Measurements from ENCODE around the gene PALLD. TPM values are rescaled to one million over a fixed set of nuclear protein-coding genes. Genes with fewer than 3 reads are reported as not detected.

Gene PALLD
- total RNA-seq, 2 experiments from 2014 or later, result 0.49 to 0.78 TPM

GRCh38 chr4:168658751-168659150 lies 161.9 kb downstream of the PALLD start:
- no peaks in the 10 kb centered on the region for H3K36me3 Mint-ChIP-seq (ENCODE audit: low read depth)
- no peaks in the 10 kb centered on the region for H3K9me3 ChIP-seq (ENCODE audit: control insufficient read depth in 1 of 2, insufficient read depth in 1 of 2, low read length in 2 of 2)
- no peak for DNase-seq
- H3K36me3 ChIP-seq (ENCODE audit: insufficient read depth, low read length), result no peaks in the 10 kb centered on the region
- ATAC-seq (ENCODE audit: poor library complexity), result no peak
- H3K4me3 Mint-ChIP-seq, result no peak overlapping the region
- no peak overlapping the region for H3K27ac Mint-ChIP-seq
- POLR2A ChIA-PET, result no interaction called here
- no peak for TF ChIP-seq CTCF (IDR thresholded peaks at IDR 0.05)
- no peaks in the 10 kb centered on the region for H3K9me3 Mint-ChIP-seq
- no peak overlapping the region for H3K27ac ChIP-seq (ENCODE audit: low read depth in 1 of 2, low read length in 2 of 2)
- intact Hi-C loops (cut with DNase I, micrococcal nuclease), result no loop called here
- CTCF ChIA-PET, result no interaction called here
- H3K4me1 ChIP-seq (ENCODE audit: insufficient read depth, low read length), result no peaks in the 10 kb centered on the region
- H3K27me3 ChIP-seq (ENCODE audit: control insufficient read depth in 1 of 2, insufficient read depth in 2 of 2, low read length in 2 of 2), result peaks cover 2 to 5% of the 10 kb centered on the region in 2 experiments
- peaks cover 8% of the 10 kb centered on the region for H3K4me1 Mint-ChIP-seq (ENCODE audit: low read depth)
- peaks cover 20% of the 10 kb centered on the region for H3K27me3 Mint-ChIP-seq
- no peak overlapping the region for H3K4me3 ChIP-seq (ENCODE audit: low read length)

- peaks cover 2 to 5% of the 10 kb centered on the region in 2 experiments for H3K27me3 ChIP-seq (ENCODE audit: control insufficient read depth in 1 of 2, insufficient read depth in 2 of 2, low read length in 2 of 2)
- DNase-seq, result no peak
- no peaks in the 10 kb centered on the region for H3K36me3 ChIP-seq (ENCODE audit: insufficient read depth, low read length)
- Mint-ChIP-seq H3K27me3 (peaks cover 16% of the 10 kb centered on the region), H3K27ac (no peak overlapping the region), H3K4me1 (ENCODE audit: low read depth) (peaks cover 3% of the 10 kb centered on the region), H3K36me3 (ENCODE audit: low read depth) (no peaks in the 10 kb centered on the region), H3K9me3 (no peaks in the 10 kb centered on the region), H3K4me3 (no peak overlapping the region)
- no peaks in the 10 kb centered on the region for H3K4me1 ChIP-seq (ENCODE audit: insufficient read depth, low read length)
- ChIA-PET POLR2A (no interaction called here), CTCF (no interaction called here)
- intact Hi-C loops (cut with DNase I, micrococcal nuclease), result no loop called here
- H3K27ac ChIP-seq (ENCODE audit: low read depth in 1 of 2, low read length in 2 of 2), result no peak overlapping the region
- no peaks in the 10 kb centered on the region for H3K9me3 ChIP-seq (ENCODE audit: control insufficient read depth in 1 of 2, insufficient read depth in 1 of 2, low read length in 2 of 2)
- ATAC-seq (ENCODE audit: poor library complexity), result no peak
- no peak overlapping the region for H3K4me3 ChIP-seq (ENCODE audit: low read length)
- TF ChIP-seq CTCF (IDR thresholded peaks at IDR 0.05), result no peak
These were observed 163.1 kb downstream of the PALLD start for GRCh38 chr4:168659741-168660465.

- Mint-ChIP-seq H3K27ac (no peak overlapping the region), H3K4me1 (ENCODE audit: low read depth) (no peaks in the 10 kb centered on the region), H3K4me3 (no peak overlapping the region), H3K27me3 (peaks cover 5% of the 10 kb centered on the region), H3K36me3 (ENCODE audit: low read depth) (no peaks in the 10 kb centered on the region), H3K9me3 (no peaks in the 10 kb centered on the region)
- ATAC-seq (ENCODE audit: poor library complexity) (no peak), DNase-seq (no peak)
- ChIA-PET CTCF (no interaction called here), POLR2A (no interaction called here)
- intact Hi-C loops (cut with DNase I, micrococcal nuclease), result no loop called here
- H3K27me3 ChIP-seq (ENCODE audit: control insufficient read depth in 1 of 2, insufficient read depth in 2 of 2, low read length in 2 of 2), result no peaks in the 10 kb centered on the region
- no peaks in the 10 kb centered on the region for H3K4me1 ChIP-seq (ENCODE audit: insufficient read depth, low read length)
- TF ChIP-seq CTCF (IDR thresholded peaks at IDR 0.05), result no peak
- H3K9me3 ChIP-seq (ENCODE audit: control insufficient read depth in 1 of 2, insufficient read depth in 1 of 2, low read length in 2 of 2), result no peaks in the 10 kb centered on the region
- H3K27ac ChIP-seq (ENCODE audit: low read depth in 1 of 2, low read length in 2 of 2), result no peak overlapping the region
- H3K4me3 ChIP-seq (ENCODE audit: low read length), result no peak overlapping the region
- no peaks in the 10 kb centered on the region for H3K36me3 ChIP-seq (ENCODE audit: insufficient read depth, low read length)
These were observed 165.6 kb downstream of the PALLD start for GRCh38 chr4:168662297-168662984.
